Mesendoderm (in vitro differentiated cells): ENCODE results near the gene GTF3C1.

ENCODE experiments used
- DNase-seq: peaks from one replicate; pipeline ENCODE4 v3.0.0; 2013
- H2AK5ac ChIP-seq: 2 replicates; pipeline ENCODE4 v1.6.1; 2013; ENCODE audit warnings: low read length, inconsistent platforms
- H2BK120ac ChIP-seq: 2 replicates; pipeline ENCODE4 v1.6.1; 2013; ENCODE audit warnings: low read depth, mild to moderate bottlenecking, low read length, moderate library complexity, mixed read lengths
- H2BK15ac ChIP-seq: replicated peaks from 2 replicates; pipeline ENCODE4 v1.6.1; 2013; ENCODE audit warnings: low read depth, mild to moderate bottlenecking, moderate library complexity
- H2BK5ac ChIP-seq: 2 replicates; pipeline ENCODE4 v1.6.1; 2013; ENCODE audit warnings: low read length, inconsistent platforms
- H3K18ac ChIP-seq: 2 replicates; pipeline ENCODE4 v1.6.1; 2013; ENCODE audit warnings: mild to moderate bottlenecking, low read length, mixed read lengths
- H3K23ac ChIP-seq: one replicate; pipeline ENCODE4 v1.6.1; 2013; ENCODE audit warnings: low read length
- H3K27ac ChIP-seq: 2 replicates; pipeline ENCODE4 v1.5.1; 2013; ENCODE audit warnings: low read depth, mild to moderate bottlenecking, inconsistent platforms, low read length, moderate library complexity
- H3K27me3 ChIP-seq: 2 replicates; pipeline ENCODE4 v1.6.1; 2013; ENCODE audit warnings: low read length, control low read depth, mild to moderate bottlenecking, inconsistent platforms; ENCODE audit not compliant: insufficient read depth, poor library complexity
- H3K36me3 ChIP-seq: 2 replicates; pipeline ENCODE4 v1.6.1; 2013; ENCODE audit warnings: low read length, inconsistent platforms; ENCODE audit not compliant: control insufficient read depth, insufficient read depth
- H3K4ac ChIP-seq: one replicate; pipeline ENCODE4 v1.6.1; 2013; ENCODE audit warnings: low read depth, mild to moderate bottlenecking, low read length, moderate library complexity
- H3K4me1 ChIP-seq: 2 replicates; pipeline ENCODE4 v1.6.1; 2013; ENCODE audit warnings: low read depth, low read length, inconsistent platforms; ENCODE audit not compliant: control insufficient read depth
- H3K4me2 ChIP-seq: 2 replicates; pipeline ENCODE4 v1.6.1; 2013; ENCODE audit warnings: low read length
- H3K4me3 ChIP-seq: 2 replicates; pipeline ENCODE4 v1.5.1; 2013; ENCODE audit warnings: mild to moderate bottlenecking, low read length
- H3K56ac ChIP-seq: one replicate; pipeline ENCODE4 v1.6.1; 2013; ENCODE audit warnings: low read length
- H3K79me1 ChIP-seq: 2 replicates; pipeline ENCODE4 v1.6.1; 2013; ENCODE audit warnings: low read length, inconsistent platforms
- H3K79me2 ChIP-seq: 2 replicates; pipeline ENCODE4 v1.6.1; 2013; ENCODE audit warnings: mild to moderate bottlenecking, low read length; ENCODE audit not compliant: control insufficient read depth, insufficient read depth
- H3K9ac ChIP-seq: 2 replicates; pipeline ENCODE4 v1.6.1; 2013; ENCODE audit warnings: low read length, inconsistent platforms
- H4K5ac ChIP-seq: one replicate; pipeline ENCODE4 v1.6.1; 2013; ENCODE audit warnings: low read length
- H4K8ac ChIP-seq: one replicate; pipeline ENCODE4 v1.6.1; 2013; ENCODE audit warnings: low read depth, mild to moderate bottlenecking, control low read depth, low read length, moderate library complexity
- WGBS: extraction: QIAGEN DNeasy Blood & Tissue Kit; methylation state at CpG from one replicate; pipeline ENCODE4 v1.1.7; 2013; ENCODE audit warnings: low lambda C conversion rate, missing lambda C conversion rate; ENCODE audit not compliant: insufficient coverage; ENCODE audit errors: extremely low coverage; 5-methylcytosine and 5-hydroxymethylcytosine counted together

Gene GTF3C1

GRCh38 chr16:27470567-27471431, 78.9 kb downstream of the GTF3C1 start:
- Histone ChIP-seq H3K56ac (no peak overlapping the region), H2BK120ac (no peak overlapping the region), H3K9ac (no peak overlapping the region), H2AK5ac (no peak overlapping the region), H4K8ac (no peak overlapping the region), H3K79me2 (no peaks in the 10 kb centered on the region), H3K4me1 (no peaks in the 10 kb centered on the region), H3K4ac (no peak overlapping the region), H3K4me3 (no peak overlapping the region), H3K27me3 (no peaks in the 10 kb centered on the region), H3K4me2 (no peak overlapping the region), H3K79me1 (no peaks in the 10 kb centered on the region), H3K27ac (no peak overlapping the region), H2BK5ac (no peak overlapping the region), H3K18ac (no peak overlapping the region), H4K5ac (no peak overlapping the region), H2BK15ac (no peak overlapping the region), H3K23ac (no peak overlapping the region), H3K36me3 (peaks cover 30% of the 10 kb centered on the region)
- WGBS: no CpG with 5 or more reads among the region's 28 CpGs
- DNase-seq: no peak

GRCh38 chr16:27468941-27469531, 80.7 kb downstream of the GTF3C1 start:
- Histone ChIP-seq H3K27me3 (no peaks in the 10 kb centered on the region), H2BK5ac (no peak overlapping the region), H3K9ac (no peak overlapping the region), H4K5ac (no peak overlapping the region), H3K4me3 (no peak overlapping the region), H3K27ac (no peak overlapping the region), H3K56ac (no peak overlapping the region), H3K79me2 (no peaks in the 10 kb centered on the region), H3K23ac (no peak overlapping the region), H4K8ac (no peak overlapping the region), H3K4ac (no peak overlapping the region), H2BK120ac (no peak overlapping the region), H2AK5ac (no peak overlapping the region), H3K36me3 (peaks cover 28% of the 10 kb centered on the region), H3K79me1 (no peaks in the 10 kb centered on the region), H2BK15ac (no peak overlapping the region), H3K4me1 (no peaks in the 10 kb centered on the region), H3K18ac (no peak overlapping the region), H3K4me2 (no peak overlapping the region)
- no CpG with 5 or more reads among the region's 22 CpGs for WGBS
- DNase-seq: no peak

DNA sequence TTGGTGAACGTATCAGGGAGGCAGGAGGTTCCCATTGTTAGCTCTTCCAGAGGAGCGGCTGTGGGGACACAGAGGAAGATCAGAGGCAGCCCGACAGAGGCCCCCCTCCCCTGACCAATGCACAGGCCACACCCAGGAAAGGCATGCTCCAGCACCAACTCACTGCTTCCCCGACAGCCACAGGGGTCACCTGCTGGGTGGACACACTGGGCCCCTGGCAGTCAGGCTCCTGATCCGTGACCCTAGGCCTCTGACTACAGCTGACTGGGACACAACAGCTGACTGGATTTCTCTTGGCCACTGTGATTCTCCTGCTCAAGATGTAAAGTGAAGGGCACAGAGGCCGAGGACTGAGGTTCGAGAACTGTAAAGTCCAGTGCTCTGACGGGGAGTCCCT, 84.2 kb downstream of the GTF3C1 start:
- Histone ChIP-seq H2BK120ac (no peak overlapping the region), H3K4me2 (no peak overlapping the region), H3K56ac (no peak overlapping the region), H3K18ac (no peak overlapping the region), H3K9ac (no peak overlapping the region), H4K8ac (no peak overlapping the region), H2BK5ac (no peak overlapping the region), H3K27ac (no peak overlapping the region), H3K79me2 (no peaks in the 10 kb centered on the region), H3K23ac (no peak overlapping the region), H2BK15ac (no peak overlapping the region), H3K4me1 (no peaks in the 10 kb centered on the region), H3K4ac (no peak overlapping the region), H3K27me3 (no peaks in the 10 kb centered on the region), H4K5ac (no peak overlapping the region), H3K36me3 (peaks cover 27% of the 10 kb centered on the region), H3K79me1 (no peaks in the 10 kb centered on the region), H2AK5ac (no peak overlapping the region), H3K4me3 (no peak overlapping the region)
- WGBS: no CpG with 5 or more reads among the region's 8 CpGs
- no peak for DNase-seq

GRCh38 chr16:27464626-27465482, 84.9 kb downstream of the GTF3C1 start:
- Histone ChIP-seq H2BK5ac (no peak overlapping the region), H3K23ac (no peak overlapping the region), H4K5ac (no peak overlapping the region), H3K36me3 (peaks cover 25% of the 10 kb centered on the region), H2BK120ac (no peak overlapping the region), H3K4me1 (no peaks in the 10 kb centered on the region), H3K4me2 (no peak overlapping the region), H3K27me3 (no peaks in the 10 kb centered on the region), H3K79me2 (no peaks in the 10 kb centered on the region), H3K27ac (no peak overlapping the region), H2AK5ac (no peak overlapping the region), H2BK15ac (no peak overlapping the region), H3K4me3 (no peak overlapping the region), H3K9ac (no peak overlapping the region), H3K56ac (no peak overlapping the region), H3K79me1 (no peaks in the 10 kb centered on the region), H4K8ac (no peak overlapping the region), H3K4ac (no peak overlapping the region), H3K18ac (no peak overlapping the region)
- WGBS: no CpG with 5 or more reads among the region's 33 CpGs
- DNase-seq: no peak

DNA sequence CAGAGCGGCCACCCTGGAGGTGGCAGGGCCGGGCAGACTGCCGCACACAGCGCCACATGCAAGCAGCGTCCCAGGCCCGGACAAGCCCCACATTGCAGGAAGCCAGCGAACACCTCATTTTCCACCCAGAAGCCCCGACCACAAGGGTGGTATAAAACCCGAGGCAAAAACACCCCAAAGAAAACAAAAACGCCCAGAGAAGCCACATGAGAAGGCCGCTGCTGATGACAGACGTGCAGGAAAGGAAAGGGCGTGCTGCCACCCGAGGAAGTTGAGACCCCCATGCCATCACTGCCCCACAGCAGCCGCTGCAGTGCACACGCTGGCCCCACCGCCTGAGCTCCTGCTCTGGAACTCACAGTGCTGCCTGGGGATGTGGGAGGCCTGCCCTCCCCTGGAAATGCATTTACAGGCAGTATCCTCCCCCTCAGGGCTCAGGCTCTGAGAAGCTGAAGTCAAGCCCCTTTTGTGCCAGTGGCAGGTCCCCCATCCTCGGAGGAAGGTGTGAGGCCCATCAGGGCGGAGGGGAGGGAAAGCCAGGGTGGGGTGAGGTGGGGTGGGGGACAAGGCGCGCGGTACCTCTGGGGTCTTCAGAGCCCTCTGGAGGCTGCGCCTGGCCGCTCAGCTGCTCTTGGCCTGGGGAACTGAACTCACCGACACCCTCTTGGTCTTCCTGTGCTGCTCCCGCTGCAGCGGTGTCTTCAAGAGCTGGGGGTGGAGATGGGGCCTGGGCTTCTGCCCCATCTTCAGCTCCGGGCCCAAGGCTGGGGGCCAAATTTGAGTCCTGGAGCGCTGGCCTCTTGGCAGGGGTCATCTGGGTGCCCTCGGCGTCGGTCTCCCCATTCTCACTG, 85.7 kb downstream of the GTF3C1 start:
- Histone ChIP-seq H2BK5ac (no peak overlapping the region), H3K4me1 (no peaks in the 10 kb centered on the region), H2BK120ac (no peak overlapping the region), H3K27ac (no peak overlapping the region), H3K4me3 (no peak overlapping the region), H3K4ac (no peak overlapping the region), H3K9ac (no peak overlapping the region), H3K27me3 (no peaks in the 10 kb centered on the region), H4K8ac (no peak overlapping the region), H4K5ac (no peak overlapping the region), H3K36me3 (peaks cover 22% of the 10 kb centered on the region), H3K79me1 (no peaks in the 10 kb centered on the region), H3K79me2 (no peaks in the 10 kb centered on the region), H3K56ac (no peak overlapping the region), H3K23ac (no peak overlapping the region), H3K4me2 (no peak overlapping the region), H3K18ac (no peak overlapping the region), H2BK15ac (no peak overlapping the region), H2AK5ac (no peak overlapping the region)
- no CpG with 5 or more reads among the region's 32 CpGs for WGBS
- no peak for DNase-seq
